A549 (cell line): ENCODE data around the gene ST8SIA2.

Experiments
- CBX8 ChIP-seq: fragments of 200-600 bp; sonication (generic); IDR thresholded peaks from 2 replicates; pipeline ENCODE4 v1.6.1; 2016
- EHF ChIP-seq: fragments of 250-450 bp; sonication (Bioruptor Pico); IDR thresholded peaks from 2 replicates; pipeline ENCODE4 v1.5.0; 2020; ENCODE audit warnings: mild to moderate bottlenecking
- EP300 ChIP-seq, 2 experiments: fragments of >200 bp; sonication (Bioruptor Twin); formaldehyde crosslinking; IDR thresholded peaks; 2 replicates in 1 of 2; 3 replicates in 1 of 2; pipeline ENCODE4 v1.6.1; 2016 to 2017
- ESRRA ChIP-seq: fragments of 150-350 bp; IDR thresholded peaks from 2 replicates; pipeline ENCODE4 v1.6.1; 2014; ENCODE audit warnings: mild to moderate bottlenecking, low read length, borderline replicate concordance
- HOXA7 ChIP-seq: fragments of 250-450 bp; sonication (Bioruptor Pico); IDR thresholded peaks from 2 replicates; pipeline ENCODE4 v1.5.0; 2020; ENCODE audit warnings: mild to moderate bottlenecking, moderate library complexity
- JUNB ChIP-seq: fragments of >200 bp; sonication (Bioruptor Twin); formaldehyde crosslinking; IDR thresholded peaks from 2 replicates; pipeline ENCODE4 v1.6.1; 2016
- POLR2A ChIP-seq: IDR thresholded peaks from 2 replicates; pipeline ENCODE4 v1.6.1; 2012; ENCODE audit warnings: mild to moderate bottlenecking, low read length
- RAD21 ChIP-seq, 2 experiments: fragments of >200 bp in 1 of 2; sonication (Bioruptor Twin) in 1 of 2; formaldehyde crosslinking in 1 of 2; IDR thresholded peaks in 1 of 2; conservative IDR thresholded peaks in 1 of 2; 2 replicates in 1 of 2; 3 replicates in 1 of 2; pipeline ENCODE4 v1.6.1; 2012 to 2018; ENCODE audit warnings: inconsistent platforms in 1 of 2
- RARB ChIP-seq: fragments of 250-450 bp; sonication (Bioruptor Pico); IDR thresholded peaks from 2 replicates; pipeline ENCODE4 v1.8.0; 2021; ENCODE audit warnings: mild to moderate bottlenecking, moderate library complexity
- SMC3 ChIP-seq: fragments of >200 bp; sonication (Bioruptor Twin); formaldehyde crosslinking; IDR thresholded peaks from 3 replicates; pipeline ENCODE4 v1.6.1; 2018; ENCODE audit warnings: inconsistent platforms
- TFCP2L1 ChIP-seq: fragments of 250-450 bp; sonication (Bioruptor Pico); IDR thresholded peaks from 2 replicates; pipeline ENCODE4 v1.5.0; 2021; ENCODE audit warnings: mild to moderate bottlenecking
- TF ChIP-seq, protein P1 (sequence below): fragments of >200 bp; sonication (Bioruptor Twin); formaldehyde crosslinking; IDR thresholded peaks from 3 replicates; pipeline ENCODE4 v1.5.1; 2016

DNA sequence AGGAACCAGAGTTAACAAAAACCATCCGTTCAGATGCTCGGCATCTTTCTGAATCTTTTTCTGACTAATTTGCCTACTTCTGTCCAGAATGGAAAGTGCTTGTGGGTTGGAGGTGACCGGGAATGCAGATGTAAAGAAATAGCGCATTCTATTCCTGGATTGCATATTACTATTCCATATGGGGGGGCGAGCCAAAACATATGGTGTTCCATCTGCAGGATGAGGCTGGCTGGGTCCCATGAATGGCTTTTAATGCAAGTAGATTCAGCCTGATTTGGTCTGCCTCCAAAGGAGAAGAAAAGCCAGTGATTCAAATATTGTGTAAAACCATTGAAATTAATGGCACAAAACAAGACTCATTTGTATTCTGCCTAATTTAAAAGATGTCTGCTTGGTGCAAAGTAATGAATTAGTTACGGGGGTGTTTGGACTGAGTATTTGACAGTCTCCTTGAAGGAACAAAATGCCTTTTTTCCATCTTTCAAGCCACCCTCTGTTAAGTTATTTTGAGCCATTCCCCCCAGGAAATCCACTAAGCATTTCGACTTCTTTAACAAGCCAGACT, 99.0 kb downstream of the ST8SIA2 start:
- TF ChIP-seq POLR2A, result no peak
- no peak for TF ChIP-seq SMC3
- TF ChIP-seq, protein P1, sequence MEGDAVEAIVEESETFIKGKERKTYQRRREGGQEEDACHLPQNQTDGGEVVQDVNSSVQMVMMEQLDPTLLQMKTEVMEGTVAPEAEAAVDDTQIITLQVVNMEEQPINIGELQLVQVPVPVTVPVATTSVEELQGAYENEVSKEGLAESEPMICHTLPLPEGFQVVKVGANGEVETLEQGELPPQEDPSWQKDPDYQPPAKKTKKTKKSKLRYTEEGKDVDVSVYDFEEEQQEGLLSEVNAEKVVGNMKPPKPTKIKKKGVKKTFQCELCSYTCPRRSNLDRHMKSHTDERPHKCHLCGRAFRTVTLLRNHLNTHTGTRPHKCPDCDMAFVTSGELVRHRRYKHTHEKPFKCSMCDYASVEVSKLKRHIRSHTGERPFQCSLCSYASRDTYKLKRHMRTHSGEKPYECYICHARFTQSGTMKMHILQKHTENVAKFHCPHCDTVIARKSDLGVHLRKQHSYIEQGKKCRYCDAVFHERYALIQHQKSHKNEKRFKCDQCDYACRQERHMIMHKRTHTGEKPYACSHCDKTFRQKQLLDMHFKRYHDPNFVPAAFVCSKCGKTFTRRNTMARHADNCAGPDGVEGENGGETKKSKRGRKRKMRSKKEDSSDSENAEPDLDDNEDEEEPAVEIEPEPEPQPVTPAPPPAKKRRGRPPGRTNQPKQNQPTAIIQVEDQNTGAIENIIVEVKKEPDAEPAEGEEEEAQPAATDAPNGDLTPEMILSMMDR, result no peak
- TF ChIP-seq RAD21 (conservative IDR thresholded peaks at IDR 0.05 in 1 of 2, IDR thresholded peaks at IDR 0.05 in 1 of 2), result no peak
- TF ChIP-seq EP300 (IDR thresholded peaks at IDR 0.05), result no peak
- no peak for TF ChIP-seq RARB (CRISPR knock-in tag)
- no peak for TF ChIP-seq ESRRA
- no peak for TF ChIP-seq JUNB
- no peak for TF ChIP-seq HOXA7 (CRISPR knock-in tag)
- TF ChIP-seq CBX8, result no peak
- no peak for TF ChIP-seq TFCP2L1 (CRISPR knock-in tag)
- no peak for TF ChIP-seq EHF
